ENCODE data around the gene MRPS27.
A peak's percentile ranks its signal among the peaks of the same experiment; 100 is the strongest.

MRPS27 gene

GRCh38 chr5:72245546-72245945, 74.5 kb downstream of the MRPS27 start:
- H3K4me3 ChIP-seq (ENCODE audit: low read depth, low read length): no peak overlapping the region
- no peak for TF ChIP-seq CTCF (IDR thresholded peaks at IDR 0.05; ENCODE audit: borderline replicate concordance, insufficient read depth, low read depth, low read length)

GRCh38 chr5:72244862-72245371, 75.1 kb downstream of the MRPS27 start:
- H3K4me3 ChIP-seq (ENCODE audit: low read depth, low read length): no peak overlapping the region
- TF ChIP-seq CTCF (IDR thresholded peaks at IDR 0.05; ENCODE audit: borderline replicate concordance, insufficient read depth, low read depth, low read length): peak; percentile 54

GRCh38 chr5:72243706-72244105, 76.3 kb downstream of the MRPS27 start:
- no peak overlapping the region for H3K4me3 ChIP-seq (ENCODE audit: low read depth, low read length)
- no peak for TF ChIP-seq CTCF (IDR thresholded peaks at IDR 0.05; ENCODE audit: borderline replicate concordance, insufficient read depth, low read depth, low read length)

GRCh38 chr5:72242796-72243475, 77.1 kb downstream of the MRPS27 start:
- H3K4me3 ChIP-seq (ENCODE audit: low read depth, low read length): no peak overlapping the region
- no peak for TF ChIP-seq CTCF (IDR thresholded peaks at IDR 0.05; ENCODE audit: borderline replicate concordance, insufficient read depth, low read depth, low read length)

- no peak overlapping the region for H3K4me3 ChIP-seq (ENCODE audit: low read depth, low read length)
- no peak for TF ChIP-seq CTCF (IDR thresholded peaks at IDR 0.05; ENCODE audit: borderline replicate concordance, insufficient read depth, low read depth, low read length)
Observed at GRCh38 chr5:72241346-72242003, 78.6 kb downstream of the MRPS27 start.

- no peak overlapping the region for H3K4me3 ChIP-seq (ENCODE audit: low read depth, low read length)
- no peak for TF ChIP-seq CTCF (IDR thresholded peaks at IDR 0.05; ENCODE audit: borderline replicate concordance, insufficient read depth, low read depth, low read length)
Observed at GRCh38 chr5:72238712-72239445, 81.2 kb downstream of the MRPS27 start.

Measured in GM12875 (cell line).